HepG2 (cell line): ENCODE data around the gene CAPN11. TPM values are rescaled to one million over a fixed set of nuclear protein-coding genes. Genes with fewer than 3 reads are reported as not detected.

Experiments
- ATAC-seq: fragments of 200-7000 bp; cut with Tn5 transposase; 3 replicates; pipeline ENCODE4 v1.9.1; 2020; ENCODE audit warnings: mild to moderate bottlenecking, moderate library complexity
- BruUV-seq: library from RNA; stranded (reverse); fragments of 400-500 nt; replicated peaks from 2 replicates; lab custom pipeline; 2021; lab: Mats Ljungman, UMichigan
- CTCF ChIA-PET: fragments of 300-600 bp; formaldehyde crosslinking; extraction: SDS; loops from one replicate; lab custom pipeline; 2021; ENCODE audit warnings: low total read pairs, inconsistent platforms, low intra/inter-chr PET ratio; lab: Yijun Ruan, JAX
- POLR2A ChIA-PET: fragments of 350-600 bp; sonication (Branson Sonifier 250); formaldehyde crosslinking; loops from one replicate; lab custom pipeline; 2020; ENCODE audit warnings: antibody characterized with exemption, inconsistent platforms; lab: Yijun Ruan, JAX
- DNase-seq: peaks from one replicate; pipeline ENCODE4 v3.0.0-alpha.2; 2015; ENCODE audit warnings: low spot score
- FAIRE-seq: peaks from 3 replicates; lab custom pipeline; 2011; peaks lifted over from hg19 to GRCh38; lab: Jason Lieb, UNC
- H2AFZ ChIP-seq: one replicate; pipeline ENCODE4 v1.6.1; 2011; ENCODE audit warnings: low read length, inconsistent platforms
- H3K27ac ChIP-seq: fragments of 300-600 bp; 3 replicates; pipeline ENCODE4 v1.8.0; 2011; ENCODE audit warnings: mixed run types, mild to moderate bottlenecking, mixed read lengths, low read length, inconsistent platforms; ENCODE audit not compliant: insufficient read depth; ENCODE audit errors: extremely low read length
- H3K27me3 ChIP-seq, 2 experiments: fragments of 200-600 bp in 1 of 2; 2 replicates in 1 of 2; 3 replicates in 1 of 2; pipeline versions ENCODE4 v1.6.0 to v1.8.0; 2011; ENCODE audit warnings: low read length in 2 of 2, mild to moderate bottlenecking in 2 of 2, moderate library complexity in 2 of 2, inconsistent platforms in 1 of 2; ENCODE audit not compliant: insufficient read depth in 2 of 2, control insufficient read depth in 1 of 2
- H3K36me3 ChIP-seq, 2 experiments: fragments of 200-600 bp in 1 of 2; replicated peaks in 1 of 2; 2 replicates in 1 of 2; 3 replicates in 1 of 2; pipeline versions ENCODE4 v1.5.1 to v1.8.0; 2011; ENCODE audit warnings: low read length in 2 of 2, inconsistent platforms in 1 of 2; ENCODE audit not compliant: insufficient read depth in 2 of 2, control insufficient read depth in 1 of 2
- H3K4me1 ChIP-seq: 2 replicates; pipeline ENCODE4 v1.5.1; 2012; ENCODE audit warnings: low read length, inconsistent platforms; ENCODE audit not compliant: insufficient read depth
- H3K4me2 ChIP-seq: 2 replicates; pipeline ENCODE4 v1.6.0; 2011; ENCODE audit warnings: low read depth, low read length, inconsistent platforms
- H3K4me3 ChIP-seq, 3 experiments: fragments of 200-600 bp in 1 of 3; sonication (generic), shearing (Covaris generic) in 1 of 3; replicated peaks in 1 of 3; 2 replicates each; pipeline ENCODE4 v1.5.1; 2011 to 2016; ENCODE audit warnings: low read length in 3 of 3, inconsistent platforms in 2 of 3, low read depth in 2 of 3, mild to moderate bottlenecking in 2 of 3, control low read depth in 1 of 3, mixed read lengths in 1 of 3; ENCODE audit not compliant: insufficient read depth in 1 of 3
- H3K79me2 ChIP-seq: one replicate; pipeline ENCODE4 v1.6.1; 2011; ENCODE audit warnings: low read length, inconsistent platforms; ENCODE audit not compliant: insufficient read depth
- H3K9ac ChIP-seq: 2 replicates; pipeline ENCODE4 v1.6.0; 2011; ENCODE audit warnings: mild to moderate bottlenecking, low read depth, low read length, inconsistent platforms; ENCODE audit not compliant: insufficient read depth
- H3K9me3 ChIP-seq: 2 replicates; pipeline ENCODE4 v1.5.1; 2012; ENCODE audit warnings: mild to moderate bottlenecking, low read length
- H4K20me1 ChIP-seq: 2 replicates; pipeline ENCODE4 v1.6.0; 2011; ENCODE audit warnings: inconsistent platforms, mild to moderate bottlenecking, low read length, moderate library complexity; ENCODE audit not compliant: insufficient read depth
- GFI1 ChIP-seq: sonication (generic); formaldehyde crosslinking; IDR thresholded peaks from 2 replicates; pipeline ENCODE4 v1.5.0; 2020; ENCODE audit warnings: missing genetic modification reagents, mild to moderate bottlenecking, borderline replicate concordance
- GPN1 ChIP-seq: sonication (generic); formaldehyde crosslinking; IDR thresholded peaks from 2 replicates; pipeline ENCODE4 v1.5.1; 2020; ENCODE audit warnings: missing genetic modification reagents, borderline replicate concordance
- RAD21 ChIP-seq: fragments of 450-650 bp; formaldehyde crosslinking; IDR thresholded peaks from 2 replicates; pipeline ENCODE4 v1.5.0; 2020; ENCODE audit warnings: mild to moderate bottlenecking
- SKI ChIP-seq: fragments of 450-650 bp; IDR thresholded peaks from one replicate; pipeline ENCODE4 v1.6.1; 2018; ENCODE audit warnings: mild to moderate bottlenecking; ENCODE audit not compliant: partially characterized antibody
- TEAD3 ChIP-seq: optimal IDR thresholded peaks from 2 replicates; pipeline ENCODE3; 2016; ENCODE audit warnings: borderline replicate concordance
- ZBTB33 ChIP-seq: sonication (generic); formaldehyde crosslinking; IDR thresholded peaks from 2 replicates; pipeline ENCODE4 v1.4.0; 2020; ENCODE audit warnings: missing genetic modification reagents
- ZGPAT ChIP-seq: IDR thresholded peaks from 2 replicates; pipeline ENCODE4 v1.6.1; 2016; ENCODE audit warnings: mild to moderate bottlenecking
- ZMAT5 ChIP-seq: sonication (generic); formaldehyde crosslinking; IDR thresholded peaks from 2 replicates; pipeline ENCODE4 v1.5.0; 2020; ENCODE audit warnings: mild to moderate bottlenecking, low read depth, missing genetic modification reagents, borderline replicate concordance
- ZMYM3 ChIP-seq: sonication (generic); formaldehyde crosslinking; IDR thresholded peaks from 2 replicates; pipeline ENCODE4 v1.5.1; 2020; ENCODE audit warnings: mild to moderate bottlenecking, missing genetic modification reagents
- ZNF121 ChIP-seq: sonication (generic); formaldehyde crosslinking; IDR thresholded peaks from 2 replicates; pipeline ENCODE4 v1.5.0; 2020; ENCODE audit warnings: mild to moderate bottlenecking, missing genetic modification reagents
- ZNF232 ChIP-seq: sonication (generic); formaldehyde crosslinking; IDR thresholded peaks from 2 replicates; pipeline ENCODE4 v1.4.0; 2020; ENCODE audit warnings: missing genetic modification reagents, borderline replicate concordance
- ZNF574 ChIP-seq: sonication (generic); formaldehyde crosslinking; IDR thresholded peaks from 2 replicates; pipeline ENCODE4 v1.4.0; 2020; ENCODE audit warnings: missing genetic modification reagents
- ZUFSP ChIP-seq: sonication (generic); formaldehyde crosslinking; IDR thresholded peaks from 2 replicates; pipeline ENCODE4 v1.9.0; 2021; ENCODE audit warnings: missing genetic modification reagents, mild to moderate bottlenecking, borderline replicate concordance
- WGBS: methylation state at CpG from one replicate; pipeline ENCODE4 v1.1.6; 2017; ENCODE audit warnings: low lambda C conversion rate; 5-methylcytosine and 5-hydroxymethylcytosine counted together
- in situ Hi-C: cut with HindIII; loops from 2 replicates; pipeline ENCODE4 v1.10.0; 2017; ENCODE audit warnings: low pct_unique_long_range_greater_than_20kb; ENCODE audit not compliant: extremely low pct_ligation_motif_present
- intact Hi-C: fragments of 100-400 bp; cut with micrococcal nuclease; formaldehyde crosslinking; loops from one replicate; pipeline ENCODE4 v1.10.0; 2022; ENCODE audit not compliant: unreplicated experiment
- polyA plus RNA-seq, 8 experiments: library from polyadenylated mRNA; depleted of rRNA in 3 of 8; stranded (reverse) in 7 of 8; unstranded in 1 of 8; fragments of >200 nt; fragmentation: Illumina TruSeq in 4 of 8; extraction: Trizol in 4 of 8; gene quantifications; 2 replicates each; pipeline versions ENCODE4 v1.2.1 to v1.2.3, GENCODE V29; 2011 to 2016; ENCODE audit warnings: low read depth in 4 of 8, missing spikeins in 1 of 8, mixed read lengths in 1 of 8; ENCODE audit not compliant: insufficient read depth in 1 of 8
- total RNA-seq, 5 experiments: library from RNA; depleted of rRNA; stranded (reverse); fragments of >200 nt; fragmentation: Illumina TruSeq; extraction: Trizol; gene quantifications; 2 replicates each; pipeline ENCODE4 v1.2.3, GENCODE V29; 2016; ENCODE audit warnings: low read depth in 1 of 5

The CAPN11 gene
- total and polyA plus RNA-seq, 2 of the 13 experiments (the other 11 are each of a cell fraction or from before 2014, with no cell fraction given): 0.07 to 0.11 TPM

- Histone ChIP-seq H4K20me1 (peaks cover 55% of the 10 kb centered on the region), H3K4me1 (peaks cover 100% of the 10 kb centered on the region), H3K4me3 (no peak overlapping the region), H3K27me3 (no peaks in the 10 kb centered on the region), H3K4me2 (peak overlapping the region; percentile 34), H2AFZ (no peak overlapping the region), H3K9ac (no peak overlapping the region; the same call in none of the 2 replicates), H3K79me2 (peaks cover 82% of the 10 kb centered on the region), H3K27ac (peak overlapping the region; percentile 58), H3K9me3 (no peaks in the 10 kb centered on the region), H3K36me3 (peaks cover 11 to 38% of the 10 kb centered on the region in 2 experiments)
- in situ Hi-C loops (no loop called here), intact Hi-C loops (no loop called here)
- no TSS peak for BruUV-seq
- CTCF ChIA-PET: interaction anchor here (1.1 kb wide), 1 partner anchor 18 kb away, joined by 3 read pairs; no protein-coding TSS in a partner anchor
- POLR2A ChIA-PET: interaction anchor here (0.6 to 1.7 kb wide), 6 partner anchors 10 to 129 kb away, joined by 3 to 5 read pairs (median 5); partner anchors contain the start of genes HSP90AB1, MRPL14, SLC29A1 and TMEM63B
- DNase-seq (no peak), FAIRE-seq (no peak), ATAC-seq (no peak)
- 65% methylated on average over 6 of the region's 6 CpGs for WGBS
- TF ChIP-seq GFI1 (no peak), GPN1 (CRISPR knock-in tag) (no peak), ZBTB33 (peak; percentile 82; the same call in 1 of the 2 replicates), ZNF121 (CRISPR knock-in tag) (peak; percentile 60), ZUFSP (CRISPR knock-in tag) (no peak), ZNF232 (CRISPR knock-in tag) (0 out of 2 replicates have a peak, but pooled peaks have one; percentile 3), ZMAT5 (CRISPR knock-in tag) (no peak), ZNF574 (CRISPR knock-in tag) (0 out of 2 replicates have a peak, but pooled peaks have one; percentile 21), ZGPAT (CRISPR knock-in tag) (no peak), RAD21 (CRISPR knock-in tag) (no peak), TEAD3 (CRISPR knock-in tag) (peak; percentile 41), ZMYM3 (CRISPR knock-in tag) (no peak), SKI (no peak)
Observed at GRCh38 chr6:44117397-44118128, 41.1 kb upstream of the CAPN11 start.
